ENCODE data around the gene DGKG. TPM values are rescaled to one million over a fixed set of nuclear protein-coding genes. Genes with fewer than 3 reads are reported as not detected.

Gene DGKG
- total and polyA plus RNA-seq, 8 donors = 4.2 to 7.6 (median 5.5) TPM

GRCh38 chr3:186361246-186361761, 730 bp downstream of the DGKG start:
- intact Hi-C loops (cut with DNase I) = no loop called here
- Histone ChIP-seq H3K9me3 (no peaks in the 10 kb centered on the region), H3K4me1 (peaks cover 0 to 55% of the 10 kb centered on the region in 2 donors), H3K4me3 (peak overlapping the region; percentile 22 to 52), H3K36me3 (no peaks in the 10 kb centered on the region), H3K27me3 (peaks cover 27 to 59% of the 10 kb centered on the region in 2 donors), H3K27ac (peak overlapping the region; percentile 26 to 67)
- ATAC-seq = no peak
- peak in 1 of 4 donors; percentile 55 for DNase-seq
- TF ChIP-seq CTCF (IDR thresholded peaks at IDR 0.05) = no peak

- H3K27me3 ChIP-seq = peaks cover 27 to 59% of the 10 kb centered on the region in 2 donors
- H3K4me1 ChIP-seq = peaks cover 0 to 49% of the 10 kb centered on the region in 2 donors
- no peaks in the 10 kb centered on the region for H3K9me3 ChIP-seq
- no peaks in the 10 kb centered on the region for H3K36me3 ChIP-seq
- ATAC-seq = peak; percentile 31
- peak in 1 of 4 donors; percentile 87 for DNase-seq
- H3K4me3 ChIP-seq = peak overlapping the region; percentile 22 to 52
- peak overlapping the region in 1 of 2 donors; percentile 26 for H3K27ac ChIP-seq
- intact Hi-C loops (cut with DNase I) = no loop called here
- TF ChIP-seq CTCF (IDR thresholded peaks at IDR 0.05) = no peak
Measured at GRCh38 chr3:186360779-186361178, 1.3 kb downstream of the DGKG start.

- no peaks in the 10 kb centered on the region for H3K9me3 ChIP-seq
- intact Hi-C loops (cut with DNase I) = no loop called here
- H3K27me3 ChIP-seq = peaks cover 27 to 48% of the 10 kb centered on the region in 2 donors
- H3K4me1 ChIP-seq = peaks cover 0 to 33% of the 10 kb centered on the region in 2 donors
- DNase-seq = no peak
- no peak for ATAC-seq
- no peaks in the 10 kb centered on the region for H3K36me3 ChIP-seq
- TF ChIP-seq CTCF (IDR thresholded peaks at IDR 0.05) = no peak
- H3K4me3 ChIP-seq = no peak overlapping the region
- H3K27ac ChIP-seq = no peak overlapping the region
Measured at GRCh38 chr3:186359078-186359477, 3.0 kb downstream of the DGKG start.

- Histone ChIP-seq H3K36me3 (no peaks in the 10 kb centered on the region), H3K27ac (no peak overlapping the region), H3K27me3 (peaks cover 4 to 18% of the 10 kb centered on the region in 2 donors), H3K4me1 (peaks cover 0 to 18% of the 10 kb centered on the region in 2 donors), H3K9me3 (no peaks in the 10 kb centered on the region), H3K4me3 (no peak overlapping the region)
- no peak for ATAC-seq
- intact Hi-C loops (cut with DNase I) = no loop called here
- no peak for DNase-seq
- no peak for TF ChIP-seq CTCF (IDR thresholded peaks at IDR 0.05)
Measured at GRCh38 chr3:186356152-186356551, 5.9 kb downstream of the DGKG start.

- DNase-seq (no peak), ATAC-seq (no peak)
- peaks cover 0 to 9% of the 10 kb centered on the region in 2 donors for H3K27me3 ChIP-seq
- peaks cover 0 to 5% of the 10 kb centered on the region in 2 donors for H3K4me1 ChIP-seq
- H3K27ac ChIP-seq = no peak overlapping the region
- H3K36me3 ChIP-seq = no peaks in the 10 kb centered on the region
- no peak for TF ChIP-seq CTCF (IDR thresholded peaks at IDR 0.05)
- no peaks in the 10 kb centered on the region for H3K9me3 ChIP-seq
- no peak overlapping the region for H3K4me3 ChIP-seq
- intact Hi-C loops (cut with DNase I) = no loop called here
Measured at GRCh38 chr3:186354100-186354499, 7.9 kb downstream of the DGKG start.

All from left lung (tissue), 10 donors.